OCI-LY7 (cell line): Measurements from ENCODE around the gene SGMS1.

Experiments
- EZH2phosphoT487 ChIP-seq: fragments of 200-600 bp; sonication (generic); IDR thresholded peaks from 2 replicates; pipeline ENCODE4 v1.6.1; 2018; ENCODE audit warnings: low read depth, borderline replicate concordance, mild to moderate bottlenecking, mixed run types, antibody characterized with exemption, low read length, moderate library complexity, mixed read lengths
- TF ChIP-seq, protein P1 (sequence below): fragments of 200-600 bp; sonication (generic); conservative IDR thresholded peaks from 2 replicates; pipeline ENCODE4 v1.5.1; 2014; ENCODE audit warnings: mild to moderate bottlenecking, antibody characterized with exemption, low read length, moderate library complexity, mixed read lengths

DNA sequence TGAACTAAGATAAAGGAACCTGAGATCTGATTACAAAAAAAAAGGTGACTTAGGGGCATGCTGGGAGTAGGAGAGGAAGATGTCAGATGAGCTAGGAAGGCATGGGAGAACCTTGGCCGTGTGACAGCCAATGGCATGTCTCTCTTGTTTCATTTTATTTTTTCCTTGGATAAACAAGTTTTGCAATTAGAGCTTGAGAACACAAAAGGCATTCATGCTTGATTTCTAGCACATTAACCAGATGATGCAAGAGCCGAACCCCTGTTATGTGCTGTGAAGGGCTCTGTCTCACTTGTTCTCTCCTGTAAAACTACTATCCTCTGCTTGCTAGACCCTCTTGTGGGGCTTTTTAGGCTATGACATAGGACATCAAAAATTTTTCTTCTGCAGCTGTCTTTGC is 238.1 kb downstream of the SGMS1 start:
- TF ChIP-seq, protein P1, sequence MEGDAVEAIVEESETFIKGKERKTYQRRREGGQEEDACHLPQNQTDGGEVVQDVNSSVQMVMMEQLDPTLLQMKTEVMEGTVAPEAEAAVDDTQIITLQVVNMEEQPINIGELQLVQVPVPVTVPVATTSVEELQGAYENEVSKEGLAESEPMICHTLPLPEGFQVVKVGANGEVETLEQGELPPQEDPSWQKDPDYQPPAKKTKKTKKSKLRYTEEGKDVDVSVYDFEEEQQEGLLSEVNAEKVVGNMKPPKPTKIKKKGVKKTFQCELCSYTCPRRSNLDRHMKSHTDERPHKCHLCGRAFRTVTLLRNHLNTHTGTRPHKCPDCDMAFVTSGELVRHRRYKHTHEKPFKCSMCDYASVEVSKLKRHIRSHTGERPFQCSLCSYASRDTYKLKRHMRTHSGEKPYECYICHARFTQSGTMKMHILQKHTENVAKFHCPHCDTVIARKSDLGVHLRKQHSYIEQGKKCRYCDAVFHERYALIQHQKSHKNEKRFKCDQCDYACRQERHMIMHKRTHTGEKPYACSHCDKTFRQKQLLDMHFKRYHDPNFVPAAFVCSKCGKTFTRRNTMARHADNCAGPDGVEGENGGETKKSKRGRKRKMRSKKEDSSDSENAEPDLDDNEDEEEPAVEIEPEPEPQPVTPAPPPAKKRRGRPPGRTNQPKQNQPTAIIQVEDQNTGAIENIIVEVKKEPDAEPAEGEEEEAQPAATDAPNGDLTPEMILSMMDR, result no peak
- TF ChIP-seq EZH2phosphoT487, result no peak
